Keratinocyte (primary cell): ENCODE measurements around the gene C19orf47.

ENCODE experiments used
- EZH2 ChIP-seq: IDR thresholded peaks from one replicate; pipeline ENCODE4 v1.6.1; 2012; ENCODE audit warnings: inconsistent platforms, mild to moderate bottlenecking, low read length, moderate library complexity
- TF ChIP-seq, protein P1 (sequence below), 3 experiments: IDR thresholded peaks in 1 of 3; conservative IDR thresholded peaks in 1 of 3; optimal IDR thresholded peaks in 1 of 3; 2 replicates in 2 of 3; 3 replicates in 1 of 3; pipeline versions ENCODE3 to v1.5.1; 2011; ENCODE audit warnings: low read length in 3 of 3, mild to moderate bottlenecking in 3 of 3, moderate library complexity in 2 of 3, control low read depth in 1 of 3, inconsistent platforms in 1 of 3; ENCODE audit not compliant: insufficient read depth in 2 of 3; ENCODE audit errors: extremely low read depth in 1 of 3

DNA sequence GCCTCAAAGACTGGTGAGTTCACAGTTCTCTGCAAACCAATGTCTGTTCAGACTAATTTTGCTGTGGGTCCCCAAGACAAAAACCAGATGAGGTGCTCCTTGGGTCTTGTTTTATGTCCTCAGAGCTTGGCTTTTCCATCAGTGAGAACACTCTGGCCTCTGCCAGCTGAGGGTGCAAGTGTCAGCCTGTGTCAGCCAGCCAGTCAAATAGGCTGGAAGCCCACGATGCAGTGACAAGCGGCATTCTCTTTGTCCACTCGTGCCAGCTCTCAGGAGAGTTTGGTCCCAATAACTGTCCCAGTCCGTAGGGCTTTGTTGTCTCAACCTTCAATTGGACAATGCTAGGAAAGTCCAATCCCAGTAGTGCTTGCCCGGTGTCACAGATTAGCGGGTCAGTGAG is 53.6 kb downstream of the C19orf47 start:
- TF ChIP-seq, protein P1, sequence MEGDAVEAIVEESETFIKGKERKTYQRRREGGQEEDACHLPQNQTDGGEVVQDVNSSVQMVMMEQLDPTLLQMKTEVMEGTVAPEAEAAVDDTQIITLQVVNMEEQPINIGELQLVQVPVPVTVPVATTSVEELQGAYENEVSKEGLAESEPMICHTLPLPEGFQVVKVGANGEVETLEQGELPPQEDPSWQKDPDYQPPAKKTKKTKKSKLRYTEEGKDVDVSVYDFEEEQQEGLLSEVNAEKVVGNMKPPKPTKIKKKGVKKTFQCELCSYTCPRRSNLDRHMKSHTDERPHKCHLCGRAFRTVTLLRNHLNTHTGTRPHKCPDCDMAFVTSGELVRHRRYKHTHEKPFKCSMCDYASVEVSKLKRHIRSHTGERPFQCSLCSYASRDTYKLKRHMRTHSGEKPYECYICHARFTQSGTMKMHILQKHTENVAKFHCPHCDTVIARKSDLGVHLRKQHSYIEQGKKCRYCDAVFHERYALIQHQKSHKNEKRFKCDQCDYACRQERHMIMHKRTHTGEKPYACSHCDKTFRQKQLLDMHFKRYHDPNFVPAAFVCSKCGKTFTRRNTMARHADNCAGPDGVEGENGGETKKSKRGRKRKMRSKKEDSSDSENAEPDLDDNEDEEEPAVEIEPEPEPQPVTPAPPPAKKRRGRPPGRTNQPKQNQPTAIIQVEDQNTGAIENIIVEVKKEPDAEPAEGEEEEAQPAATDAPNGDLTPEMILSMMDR (optimal IDR thresholded peaks at IDR 0.05 in 1 of 3, IDR thresholded peaks at IDR 0.05 in 1 of 3, conservative IDR thresholded peaks at IDR 0.05 in 1 of 3; ENCODE audit: extremely low read depth in 1 of 3, insufficient read depth in 2 of 3, low read length in 3 of 3) = no peak
- TF ChIP-seq EZH2 = no peak
